Jurkat, Clone E6-1 (cell line): ENCODE results near the gene MIDN.

ENCODE experiments used
- DNase-seq: peaks from one replicate; pipeline ENCODE4 v3.0.0-alpha.2; 2011; ENCODE audit warnings: low read depth, low spot score
- H3K4me3 ChIP-seq: 2 replicates; pipeline ENCODE4 v1.5.1; 2011; ENCODE audit warnings: mild to moderate bottlenecking, low read length, control low read depth, moderate library complexity

The MIDN gene

DNA sequence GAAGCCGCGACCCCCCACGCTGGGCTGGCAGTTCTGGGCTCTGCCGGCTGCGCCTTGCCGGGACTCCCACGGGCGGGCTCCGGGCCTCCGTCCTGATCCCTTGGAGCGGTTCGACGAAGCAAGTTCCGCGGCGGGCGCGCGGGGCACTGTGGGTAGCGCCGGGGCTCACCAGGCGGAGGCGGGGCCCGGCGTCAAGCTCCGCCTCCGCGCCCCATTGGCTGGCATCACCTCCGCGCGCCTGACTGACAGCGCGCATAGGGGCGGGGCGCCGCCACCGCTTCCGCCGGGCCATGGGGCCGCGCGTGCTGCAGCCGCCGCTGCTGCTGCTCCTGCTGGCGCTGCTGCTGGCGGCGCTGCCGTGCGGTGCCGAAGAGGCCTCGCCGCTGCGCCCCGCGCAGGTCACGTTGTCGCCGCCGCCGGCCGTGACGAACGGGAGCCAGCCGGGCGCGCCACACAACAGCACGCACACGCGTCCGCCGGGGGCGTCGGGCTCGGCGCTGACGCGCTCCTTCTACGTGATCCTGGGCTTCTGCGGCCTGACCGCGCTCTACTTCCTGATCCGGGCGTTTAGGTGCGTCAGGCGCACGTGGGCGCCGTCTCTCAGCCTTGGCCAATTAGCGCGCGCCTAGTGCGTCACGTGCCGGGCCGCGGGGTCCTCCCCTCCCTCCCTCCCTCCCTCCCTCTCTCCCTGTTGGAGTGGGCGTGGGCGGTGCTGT lies 27.0 kb downstream of the MIDN start, which contains the start of gene FAM174C:
Gene FAM174C (plus strand): TSS at position 271 of the 716 bp plus-strand sequence. CDS start 20 bp downstream, at position 291.
- peak within 1 kb of the TSS; percentile 88 for H3K4me3 ChIP-seq
- DNase-seq, result peak; percentile 96

DNA sequence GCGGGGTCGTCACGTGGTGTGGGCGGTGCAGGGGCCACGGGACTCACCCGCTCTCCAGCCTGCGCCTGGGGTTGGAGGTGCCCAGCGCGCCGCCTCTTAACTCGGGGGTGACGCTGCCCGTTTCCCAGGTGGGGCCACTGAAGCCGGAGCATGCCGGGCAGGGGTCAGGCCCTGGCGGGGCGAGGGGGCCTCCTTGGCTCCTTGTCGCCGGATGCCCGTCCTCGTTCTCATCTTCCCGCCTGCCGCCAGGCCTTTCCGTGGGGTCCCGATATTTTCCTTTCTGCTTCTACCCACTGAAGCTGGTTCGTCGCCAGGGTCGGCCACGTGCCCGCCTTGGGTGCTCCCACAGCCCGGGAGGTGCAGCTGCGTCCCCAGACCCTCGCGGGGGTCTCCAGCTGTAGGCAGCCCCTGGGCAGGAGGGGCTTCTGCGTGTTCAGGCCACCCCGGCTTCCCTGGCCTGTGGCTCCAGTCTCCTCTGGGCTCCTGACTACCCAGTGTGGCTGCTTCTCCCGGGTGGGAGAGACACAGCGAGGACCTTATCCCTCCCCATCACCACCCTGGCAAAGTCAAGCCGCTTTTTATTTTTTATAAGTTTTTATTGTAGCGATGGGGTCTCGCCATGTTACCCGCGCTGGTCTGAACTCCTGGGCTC lies 27.7 kb downstream of the MIDN start:
- H3K4me3 ChIP-seq, result peak overlapping the region; percentile 88

DNA sequence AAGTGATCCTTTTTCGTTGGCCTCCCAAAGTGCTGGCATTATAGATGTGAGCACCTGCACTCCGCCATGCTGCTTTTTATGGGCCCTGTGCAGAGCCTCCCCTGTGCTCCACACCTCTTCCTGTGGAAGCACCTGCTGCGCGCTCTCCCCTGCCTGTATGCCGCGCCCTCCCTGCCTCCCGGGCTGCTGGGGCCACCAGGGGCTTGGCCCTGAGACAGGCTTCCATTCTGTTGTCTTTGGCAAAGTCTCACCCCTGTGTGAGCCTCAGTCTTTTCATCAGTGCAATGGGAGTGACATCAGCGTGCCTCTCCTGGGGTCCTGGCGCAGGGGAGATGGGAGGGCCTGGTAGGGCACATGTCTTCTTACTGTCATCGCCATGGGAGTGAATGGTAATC lies 28.2 kb downstream of the MIDN start:
- H3K4me3 ChIP-seq, result peak overlapping the region; percentile 88
- no peak for DNase-seq

More for the DNA sequence above, 27.7 kb downstream of the MIDN start:
- DNase-seq, result no peak

DNA sequence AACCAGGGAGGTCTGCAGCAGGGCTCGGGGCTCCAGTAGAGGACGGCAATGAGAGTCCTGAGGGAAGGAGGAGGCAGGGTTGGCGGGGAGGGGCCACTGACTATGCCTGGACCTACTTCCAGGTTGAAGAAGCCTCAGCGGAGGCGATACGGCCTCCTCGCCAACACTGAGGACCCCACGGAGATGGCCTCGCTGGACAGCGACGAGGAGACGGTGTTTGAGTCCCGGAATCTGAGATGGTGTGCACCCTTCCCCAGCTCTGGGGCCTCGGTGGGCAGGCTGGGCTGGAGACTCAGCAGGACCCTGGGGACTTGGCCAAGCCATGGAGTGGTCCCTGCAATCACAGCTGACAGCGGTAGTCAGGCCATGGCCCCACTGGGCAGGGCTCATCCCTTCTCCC lies 28.7 kb downstream of the MIDN start:
- H3K4me3 ChIP-seq, result peak overlapping the region; percentile 88
- DNase-seq, result no peak

DNA sequence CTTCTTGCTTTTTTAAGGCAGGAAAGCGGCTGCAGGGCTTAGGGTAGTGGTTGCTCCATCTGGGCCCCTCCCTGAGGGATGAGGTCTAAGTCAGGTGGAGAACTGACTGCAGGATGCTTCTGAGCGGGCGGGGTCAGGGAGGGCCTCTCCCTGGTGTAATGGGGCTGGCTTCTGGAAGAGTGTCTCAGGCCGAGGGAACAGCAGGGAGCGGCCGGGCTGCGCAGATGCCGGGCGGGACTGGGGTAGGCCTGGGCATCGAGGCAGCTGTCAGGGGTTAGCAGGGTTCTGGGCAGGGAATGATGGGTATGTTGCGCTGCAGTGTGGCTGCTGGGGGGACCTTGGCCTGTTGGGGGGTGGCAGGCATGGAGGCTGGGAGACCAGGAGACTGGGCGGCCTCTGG lies 29.7 kb downstream of the MIDN start:
- DNase-seq, result no peak
- no peak overlapping the region for H3K4me3 ChIP-seq

DNA sequence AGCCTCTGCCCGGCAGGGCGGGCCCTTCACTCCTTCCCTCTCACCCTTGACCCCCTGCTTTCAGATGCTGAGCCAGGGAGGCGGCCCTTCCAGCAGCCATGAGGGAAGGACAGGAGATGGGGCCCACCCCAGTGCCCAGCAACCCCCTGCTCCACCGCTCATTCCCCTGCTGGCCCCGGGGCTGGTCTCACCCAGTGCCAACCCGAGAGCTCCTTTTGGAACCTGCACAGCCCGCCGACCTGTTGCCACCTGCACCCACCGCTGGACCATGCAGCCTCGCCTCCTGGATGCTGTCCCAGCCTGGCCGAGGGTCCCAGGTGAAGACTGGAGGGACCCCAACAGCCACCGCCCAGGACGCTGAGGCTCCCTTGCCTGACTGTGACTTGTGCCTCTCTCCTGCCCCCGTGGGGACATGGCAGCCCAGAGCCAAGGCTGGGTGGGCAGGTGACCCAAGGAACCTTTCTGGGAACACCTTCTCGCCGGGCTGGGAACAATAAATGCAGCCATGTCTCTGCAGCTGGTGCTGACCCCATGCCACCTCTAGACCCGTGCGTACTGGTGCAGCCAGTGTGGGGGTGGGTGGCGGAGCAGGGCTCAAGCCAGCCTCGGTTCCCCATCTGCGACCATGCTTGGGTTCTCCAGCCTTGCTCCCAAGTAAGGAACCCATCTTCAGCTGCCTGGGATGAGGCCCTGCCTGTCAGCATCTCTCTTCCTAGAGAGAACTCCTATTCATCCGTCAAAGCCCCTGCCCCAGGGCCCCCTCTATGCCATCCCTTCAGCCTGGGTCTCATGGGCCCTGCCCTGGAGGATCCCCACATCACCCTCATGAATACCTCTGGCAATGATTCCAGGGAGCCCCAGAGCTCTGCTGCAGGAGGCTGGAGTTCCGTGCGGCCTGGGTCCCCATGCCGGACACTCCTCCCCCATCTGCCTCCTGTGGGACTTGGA lies 30.6 kb downstream of the MIDN start:
- H3K4me3 ChIP-seq, result no peak overlapping the region
- no peak for DNase-seq

DNA sequence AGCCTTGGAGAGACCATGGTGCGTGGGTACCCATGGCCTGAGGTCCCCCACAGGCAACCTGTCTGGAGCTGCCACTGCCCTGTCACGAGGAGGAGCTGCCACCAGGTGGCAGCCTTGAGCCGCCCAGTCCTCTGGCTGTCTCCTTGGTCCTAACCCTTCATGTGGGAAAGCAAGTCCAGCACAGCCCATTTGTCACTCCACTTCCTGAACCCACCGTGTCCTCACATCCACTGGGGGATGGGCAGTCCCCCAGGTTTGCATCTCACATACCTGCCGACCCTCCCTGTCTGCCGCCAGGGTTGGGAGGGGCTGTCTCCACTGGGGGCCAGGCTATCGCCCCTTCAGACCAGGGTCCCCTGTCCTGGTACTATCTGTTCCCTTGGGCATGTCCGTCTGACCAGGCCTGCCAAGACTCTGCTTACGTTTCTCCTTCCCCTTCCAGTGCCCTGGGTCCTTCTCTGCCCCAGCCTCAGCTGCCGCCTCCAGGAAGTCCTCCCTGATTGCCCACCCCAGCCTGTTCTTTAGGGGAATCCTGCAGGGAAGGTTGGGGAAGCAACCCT lies 31.5 kb downstream of the MIDN start:
- DNase-seq, result peak; percentile 62
- no peak overlapping the region for H3K4me3 ChIP-seq

DNA sequence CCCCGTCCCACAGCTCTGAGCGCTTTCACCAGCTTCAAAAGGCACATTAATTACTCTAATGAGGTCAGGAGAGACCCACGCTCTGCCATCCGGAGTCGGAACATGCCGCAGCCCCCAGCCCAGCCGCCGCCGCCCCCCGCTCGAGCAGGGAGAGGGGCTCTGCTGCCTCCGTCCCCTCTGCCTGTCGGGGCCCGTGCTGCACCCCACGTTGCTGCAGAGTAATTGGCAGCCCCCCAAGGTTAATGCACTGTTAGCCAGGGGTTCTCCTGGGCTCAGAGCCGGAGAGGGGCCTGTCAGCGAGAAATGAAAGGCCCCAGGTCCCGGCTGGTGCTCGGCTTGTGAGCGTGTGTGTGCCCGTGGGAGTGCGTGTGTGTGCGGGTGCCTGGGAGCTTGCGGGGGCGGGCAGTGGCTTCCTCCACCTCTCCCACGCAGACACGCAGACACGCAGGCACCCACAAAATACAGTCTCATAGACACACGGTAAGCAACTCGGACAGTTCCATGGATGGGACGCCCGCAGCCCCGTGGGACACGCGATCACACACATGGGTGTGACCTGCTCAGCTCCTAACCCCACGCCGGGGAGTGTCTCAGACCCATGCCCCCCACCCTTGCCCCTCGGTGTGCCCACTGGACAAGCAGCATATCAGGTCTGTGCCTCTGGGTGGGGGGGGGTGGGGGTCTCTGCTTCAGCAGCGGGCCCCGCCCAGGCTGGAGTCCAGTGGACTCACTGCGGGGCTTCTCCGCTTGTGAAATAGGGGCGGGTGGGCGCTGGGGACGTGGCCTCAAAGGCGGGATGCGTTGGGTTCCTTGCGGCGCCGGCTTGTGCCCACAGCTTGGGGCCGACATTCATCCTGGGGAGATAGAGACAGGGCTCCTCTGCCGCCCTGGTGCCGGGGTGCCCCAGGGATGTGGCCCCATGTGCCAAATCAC lies 32.5 kb downstream of the MIDN start:
- no peak for DNase-seq
- no peak overlapping the region for H3K4me3 ChIP-seq

DNA sequence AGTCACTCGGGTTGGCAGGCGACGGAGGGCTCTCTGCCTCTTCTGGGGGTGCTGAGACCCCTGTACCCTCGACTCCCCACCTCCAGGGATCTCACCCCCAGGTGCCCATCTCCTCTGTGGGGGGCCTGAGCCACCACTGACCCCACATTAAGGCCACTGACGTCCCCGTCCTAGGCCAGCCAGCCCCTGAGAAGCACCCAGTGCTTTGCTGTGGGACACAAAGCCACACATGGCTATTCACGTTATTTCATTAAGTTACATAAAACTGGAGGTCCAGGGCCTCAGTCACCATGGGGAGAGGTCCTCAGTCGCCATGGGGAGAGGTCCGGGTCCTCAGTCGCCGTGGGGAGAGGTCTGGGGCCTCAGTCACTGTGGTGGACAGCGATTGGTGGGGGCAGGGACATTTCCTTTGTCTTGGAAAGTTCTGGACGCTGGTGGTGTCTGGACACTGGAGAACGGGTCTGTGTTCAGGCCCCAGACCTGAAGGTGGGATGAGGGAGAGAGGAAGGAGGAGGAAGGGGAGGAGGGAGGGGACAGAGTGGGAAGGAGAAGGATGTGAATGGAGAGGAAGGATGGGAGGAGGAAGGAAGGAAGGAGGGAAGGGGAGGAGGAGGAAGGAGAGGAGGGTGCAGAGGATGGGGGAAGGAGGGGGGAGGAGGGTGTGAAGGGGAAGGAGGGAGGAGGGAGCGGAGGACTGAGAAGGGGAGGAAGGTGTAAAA lies 33.3 kb downstream of the MIDN start:
- no peak overlapping the region for H3K4me3 ChIP-seq
- DNase-seq, result no peak

DNA sequence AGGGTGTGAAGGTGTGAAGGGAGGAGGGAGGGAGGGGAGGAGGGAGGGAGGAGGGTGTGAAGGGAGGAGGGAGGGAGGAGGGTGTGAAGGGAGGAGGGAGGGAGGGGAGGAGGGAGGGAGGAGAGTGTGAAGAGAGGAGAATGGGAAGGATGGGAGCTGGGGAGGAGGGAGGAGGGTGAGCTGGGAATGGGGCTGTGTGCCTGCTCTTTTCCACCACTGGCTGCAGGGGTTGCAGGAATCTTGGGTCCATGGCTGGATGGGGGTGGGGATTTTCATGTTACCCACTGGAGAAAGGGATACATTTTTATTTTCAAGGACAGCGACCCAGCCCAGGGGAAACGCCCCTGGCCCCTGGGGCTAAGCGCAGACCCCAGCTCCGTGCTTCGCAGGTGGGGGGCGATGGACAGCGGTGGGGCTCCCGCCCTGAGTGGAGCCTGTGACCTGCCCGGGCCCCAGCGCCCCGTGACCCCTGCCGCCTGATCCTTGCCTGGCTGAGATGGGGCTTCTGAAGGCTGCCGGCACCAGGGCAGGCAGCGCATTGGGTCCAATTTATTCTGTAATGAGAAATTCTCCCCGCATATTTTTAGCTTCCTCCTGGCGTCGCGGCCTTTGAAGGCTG lies 34.3 kb downstream of the MIDN start:
- H3K4me3 ChIP-seq, result no peak overlapping the region
- DNase-seq, result no peak

DNA sequence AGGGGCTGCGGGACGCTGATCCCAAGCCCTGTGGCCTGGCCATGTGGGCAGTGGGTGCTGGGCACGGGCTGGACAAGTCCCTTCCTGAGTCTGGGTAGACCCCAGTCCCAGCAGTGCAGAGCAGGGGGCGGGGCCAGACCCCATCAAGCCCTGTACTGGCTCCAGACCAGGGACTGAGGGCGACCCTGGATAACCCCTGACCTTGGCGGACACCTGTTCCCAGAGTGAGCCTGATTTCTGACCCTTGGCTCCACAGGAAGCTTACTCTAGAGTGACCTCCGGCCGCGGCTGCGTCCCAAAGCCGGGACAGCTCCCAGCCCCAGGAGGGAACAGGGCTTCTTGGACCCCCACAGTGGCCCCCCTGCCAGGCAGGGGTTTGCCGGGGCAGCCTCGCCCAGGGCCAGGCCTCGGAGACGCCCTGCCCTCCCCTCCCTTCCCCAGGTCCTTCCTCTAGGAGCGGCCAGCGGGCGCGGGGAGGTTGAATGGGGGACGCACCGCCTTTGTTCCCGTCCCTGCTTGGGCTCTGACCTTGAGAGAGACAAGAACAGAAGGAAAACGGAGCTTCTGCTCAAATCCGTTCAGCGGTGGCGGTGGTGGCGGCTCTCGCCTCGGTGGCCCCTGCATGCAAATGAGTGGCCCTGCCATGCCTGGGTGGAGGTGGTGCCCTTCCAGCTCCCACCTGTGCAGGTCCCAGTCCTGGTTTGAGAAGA lies 35.0 kb downstream of the MIDN start:
- DNase-seq, result no peak
- no peak overlapping the region for H3K4me3 ChIP-seq

DNA sequence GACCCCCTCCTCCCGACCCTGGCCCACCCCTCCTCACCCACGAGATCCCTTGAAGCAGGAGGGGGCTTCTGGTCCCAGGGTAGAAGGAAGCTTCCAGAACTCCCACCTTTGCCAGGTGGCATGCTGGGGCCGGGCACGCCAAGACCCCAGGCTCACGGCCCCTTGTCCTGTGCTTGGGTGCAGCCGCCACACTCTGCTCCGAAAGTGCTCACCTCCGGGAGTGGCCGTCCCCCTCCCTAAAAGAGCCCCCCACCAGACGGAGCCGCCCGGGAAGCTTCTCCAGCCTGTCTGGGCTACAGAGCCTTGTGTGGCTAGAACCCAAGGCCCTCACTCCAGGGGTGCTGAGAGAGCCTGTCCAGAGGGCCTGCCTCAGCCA lies 35.5 kb downstream of the MIDN start:
- DNase-seq, result no peak
- no peak overlapping the region for H3K4me3 ChIP-seq

DNA sequence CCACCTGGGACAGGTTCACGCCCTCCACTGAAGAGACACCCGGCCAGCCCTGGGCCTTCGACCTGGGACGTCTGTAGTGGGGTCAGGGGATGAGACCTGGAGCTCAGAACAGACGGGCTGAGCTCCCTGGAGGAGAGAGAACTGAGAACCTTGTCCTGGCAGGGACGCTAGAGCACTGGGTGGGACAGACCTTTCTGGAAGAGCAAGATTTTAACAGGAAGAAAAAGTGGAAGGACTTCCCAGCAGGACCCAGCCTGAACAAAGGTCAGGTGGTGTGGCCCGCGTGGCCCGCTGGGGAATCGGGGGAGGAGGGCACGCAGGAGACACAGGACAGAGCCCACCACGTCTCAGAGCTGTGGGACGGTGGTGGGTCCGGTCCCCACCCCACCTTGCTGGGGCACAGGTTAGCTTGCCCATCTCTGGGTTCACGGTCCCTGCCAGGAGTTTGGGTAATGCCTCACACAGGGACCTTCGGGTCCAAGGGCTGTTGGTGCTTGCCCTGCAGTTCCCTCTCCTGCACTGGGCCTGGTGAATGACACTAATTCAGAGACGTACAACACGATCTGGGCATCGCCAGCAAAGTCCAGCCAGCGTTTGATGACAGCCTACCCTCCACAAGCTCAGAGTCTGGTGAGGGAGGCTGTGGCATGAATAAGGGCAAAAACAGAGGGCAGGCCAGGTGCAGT lies 36.1 kb downstream of the MIDN start:
- no peak for DNase-seq
- H3K4me3 ChIP-seq, result no peak overlapping the region

DNA sequence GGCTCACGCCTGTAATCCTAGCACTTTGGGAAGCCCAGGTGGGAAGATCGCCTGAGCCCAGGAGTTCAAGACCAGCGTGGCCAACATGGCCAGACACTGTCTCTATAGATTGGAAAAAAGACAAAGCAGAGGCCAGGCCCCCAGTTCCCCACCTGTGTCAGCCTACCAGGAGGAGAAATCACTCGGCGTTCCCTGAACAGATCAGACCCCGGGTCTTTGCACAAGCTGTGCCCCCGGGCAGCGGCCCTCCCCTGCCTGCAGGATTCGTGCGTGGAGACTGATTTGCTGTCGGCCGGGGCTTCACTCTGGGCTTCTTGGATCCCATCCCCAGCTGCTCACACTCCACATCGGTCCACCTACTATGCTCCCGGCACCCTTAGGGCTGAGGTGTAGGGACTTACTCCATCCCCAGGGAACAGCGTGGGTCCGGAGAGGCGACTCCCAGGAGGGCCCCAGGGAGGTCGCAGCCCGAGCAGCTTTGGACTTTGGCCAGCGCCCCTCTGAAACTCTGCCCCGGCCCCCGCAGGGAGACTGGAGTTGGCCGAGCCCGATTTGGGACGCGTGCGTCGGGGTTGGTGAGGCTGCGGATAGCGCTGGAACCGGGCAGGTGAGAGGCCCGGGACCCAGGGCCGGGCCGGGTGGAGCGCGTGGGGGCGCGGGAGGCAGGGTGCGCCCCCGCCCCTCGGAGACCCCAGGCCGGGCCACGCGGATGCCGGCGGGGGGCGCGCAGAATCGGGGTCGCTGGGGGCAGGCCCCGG lies 36.8 kb downstream of the MIDN start:
- DNase-seq, result no peak

DNA sequence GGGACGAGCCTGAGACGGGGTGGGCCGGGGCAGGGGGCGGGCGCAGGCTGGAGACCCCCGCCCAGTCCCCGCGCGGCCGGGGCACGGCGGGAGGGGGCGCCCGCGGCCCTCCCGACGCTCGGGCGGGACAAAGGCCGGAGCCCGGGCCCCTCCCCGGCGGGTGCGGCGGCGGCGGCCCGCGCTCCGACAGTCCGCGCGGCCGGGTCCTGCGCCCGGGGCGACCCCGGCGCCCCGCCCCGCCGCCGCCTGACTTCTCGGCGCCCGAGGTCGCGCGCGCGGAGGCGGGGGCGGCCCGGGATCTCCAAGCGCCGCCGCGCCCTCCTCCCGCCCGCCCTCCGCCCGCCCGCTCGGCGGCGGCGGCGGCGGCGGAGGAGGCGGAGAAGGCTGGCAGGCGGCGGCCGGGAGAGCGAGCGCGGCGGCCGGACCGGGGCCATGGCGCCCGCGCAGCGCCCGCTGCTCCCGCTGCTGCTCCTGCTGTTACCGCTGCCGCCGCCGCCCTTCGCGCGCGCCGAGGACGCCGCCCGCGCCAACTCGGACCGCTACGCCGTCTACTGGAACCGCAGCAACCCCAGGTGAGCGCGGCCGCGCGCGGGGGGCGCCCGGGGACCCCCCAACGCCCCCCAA lies 37.5 kb downstream of the MIDN start, which contains the start of gene EFNA2:
Gene EFNA2 (plus strand): TSS at position 137 of the 624 bp plus-strand sequence. CDS start 296 bp downstream, at position 433.
- no peak for DNase-seq
- no peak within 1 kb of the TSS for H3K4me3 ChIP-seq

More for the DNA sequence above, 36.8 kb downstream of the MIDN start:
- H3K4me3 ChIP-seq, result no peak overlapping the region
